H1 (cell line): Measurements from ENCODE around the gene BAIAP2. TPM values are rescaled to one million over a fixed set of nuclear protein-coding genes. Genes with fewer than 3 reads are reported as not detected.

Experiments
- CHD7 ChIP-seq: fragments of 300-600 bp; sonication (generic); IDR thresholded peaks from 2 replicates; pipeline ENCODE4 v1.7.1; 2012; ENCODE audit warnings: low read length, moderate library complexity, mild to moderate bottlenecking, inconsistent platforms; ENCODE audit not compliant: insufficient replicate concordance
- CREB1 ChIP-seq: IDR thresholded peaks from 2 replicates; pipeline ENCODE4 v1.6.1; 2012; ENCODE audit warnings: inconsistent platforms
- NRF1 ChIP-seq: IDR thresholded peaks from 2 replicates; pipeline ENCODE4 v1.6.1; 2011; ENCODE audit warnings: mild to moderate bottlenecking, low read depth, low read length, improper control_type of control experiment
- POLR2A ChIP-seq, 2 experiments: IDR thresholded peaks; 1 replicate in 1 of 2; 2 replicates in 1 of 2; pipeline ENCODE4 v1.6.1; 2011; ENCODE audit warnings: low read depth in 2 of 2, low read length in 2 of 2, mild to moderate bottlenecking in 2 of 2; ENCODE audit errors: control extremely low read depth in 1 of 2
- POU5F1 ChIP-seq: IDR thresholded peaks from 2 replicates; pipeline ENCODE4 v1.6.1; 2011; ENCODE audit warnings: low read depth, mild to moderate bottlenecking, low read length, moderate library complexity
- RFX5 ChIP-seq: IDR thresholded peaks from 2 replicates; pipeline ENCODE4 v1.6.1; 2011; ENCODE audit warnings: low read depth, low read length, improper control_type of control experiment, borderline replicate concordance
- SIN3A ChIP-seq, 2 experiments: IDR thresholded peaks in 1 of 2; conservative IDR thresholded peaks in 1 of 2; 2 replicates each; pipeline ENCODE4 v1.6.1; 2011 to 2012; ENCODE audit warnings: low read length in 2 of 2, improper control_type of control experiment in 1 of 2, low read depth in 1 of 2, mild to moderate bottlenecking in 1 of 2
- SIX5 ChIP-seq: IDR thresholded peaks from 2 replicates; pipeline ENCODE4 v1.6.1; 2011; ENCODE audit warnings: mild to moderate bottlenecking, low read depth, low read length
- SRF ChIP-seq: IDR thresholded peaks from 2 replicates; pipeline ENCODE4 v1.6.1; 2011; ENCODE audit warnings: mild to moderate bottlenecking, low read depth, low read length, moderate library complexity
- TBP ChIP-seq: IDR thresholded peaks from 2 replicates; pipeline ENCODE4 v1.6.1; 2011; ENCODE audit warnings: low read depth, low read length, improper control_type of control experiment
- TEAD4 ChIP-seq: IDR thresholded peaks from 2 replicates; pipeline ENCODE4 v1.6.1; 2012; ENCODE audit warnings: low read depth, low read length, inconsistent platforms, mixed read lengths
- polyA plus RNA-seq, 7 experiments: library from polyadenylated mRNA; depleted of rRNA in 3 of 7; stranded (reverse) in 5 of 7; unstranded in 2 of 7; fragments of >200 nt in 5 of 7; fragments of 200-250 nt in 2 of 7; gene quantifications; 1 replicate in 5 of 7; 2 replicates in 1 of 7; 4 replicates in 1 of 7; pipeline versions ENCODE4 v1.2.1 to v1.2.3, GENCODE V29; 2011 to 2013; ENCODE audit warnings: missing spikeins in 2 of 7, mixed read lengths in 2 of 7
- total RNA-seq: library from RNA; stranded (reverse); fragmentation: NEBNext Ultra II Directional; extraction: Animal tissue kit (Norgen Biotek cat#: 25700); gene quantifications from 2 replicates; pipeline ENCODE4 v1.2.1, GENCODE V29; 2021
- TF ChIP-seq, protein P1 (sequence below): IDR thresholded peaks from 2 replicates; pipeline ENCODE4 v1.6.1; 2012; ENCODE audit warnings: inconsistent platforms

Gene BAIAP2
- total and polyA plus RNA-seq, 2 of the 8 experiments (the other 6 are each of a cell fraction or from before 2014, with no cell fraction given) = 10.0 to 22.8 TPM

DNA sequence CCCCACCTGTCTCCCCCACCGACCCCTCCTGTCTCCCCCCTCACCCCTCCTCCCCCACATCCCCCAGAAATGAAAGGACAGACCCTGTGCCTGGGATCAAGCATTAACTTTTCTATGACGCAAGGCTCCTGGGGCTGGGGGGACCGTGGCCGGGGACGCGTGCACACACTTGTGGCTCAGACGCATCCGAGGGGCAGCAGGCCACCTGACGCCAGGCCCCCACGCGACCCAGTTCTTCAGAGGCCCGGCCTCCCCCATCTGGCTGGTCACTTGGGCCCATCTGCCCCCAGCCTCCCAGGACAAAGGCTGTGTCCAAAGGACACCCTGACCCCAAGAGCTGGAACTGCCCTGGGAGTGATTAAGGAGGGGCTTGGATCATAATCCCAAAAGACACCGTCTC is 116.3 kb downstream of the BAIAP2 start (continued):
- TF ChIP-seq CHD7 (no peak), POU5F1 (no peak), TBP (no peak), SIX5 (no peak), SIN3A (conservative IDR thresholded peaks at IDR 0.05 in 1 of 2, IDR thresholded peaks at IDR 0.05 in 1 of 2; ENCODE audit: low read depth in 1 of 2, low read length in 2 of 2) (no peak), POLR2A (IDR thresholded peaks at IDR 0.05; ENCODE audit: control extremely low read depth in 1 of 2, low read depth in 2 of 2, low read length in 2 of 2) (no peak), NRF1 (no peak), CREB1 (no peak), SRF (no peak), RFX5 (no peak), TEAD4 (no peak)
- TF ChIP-seq, protein P1, sequence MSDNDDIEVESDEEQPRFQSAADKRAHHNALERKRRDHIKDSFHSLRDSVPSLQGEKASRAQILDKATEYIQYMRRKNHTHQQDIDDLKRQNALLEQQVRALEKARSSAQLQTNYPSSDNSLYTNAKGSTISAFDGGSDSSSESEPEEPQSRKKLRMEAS = no peak
